Measurements from ENCODE around the gene KPNA1.

KPNA1 gene

GRCh38 chr3:122374034-122374433 lies 140.7 kb downstream of the KPNA1 start:
- Histone ChIP-seq H3K36me3 (ENCODE audit: control insufficient read depth in 1 of 2, insufficient read depth in 2 of 2, low read length in 2 of 2) (peaks cover 0 to 2% of the 10 kb centered on the region in 2 donors), H3K9me3 (ENCODE audit: control insufficient read depth in 1 of 2, low read length in 2 of 2) (no peaks in the 10 kb centered on the region)

More at GRCh38 chr3:122374034-122374433, 140.7 kb downstream of the KPNA1 start:
- Histone ChIP-seq H3K27ac (ENCODE audit: low read depth, low read length) (no peak overlapping the region), H3K4me3 (ENCODE audit: low read depth in 1 of 2, low read length in 2 of 2) (no peak overlapping the region), H3K4me1 (ENCODE audit: control insufficient read depth in 1 of 2, insufficient read depth in 2 of 2, low read length in 2 of 2) (no peaks in the 10 kb centered on the region), H3K27me3 (ENCODE audit: control insufficient read depth in 1 of 2, insufficient read depth in 2 of 2, low read length in 2 of 2) (no peaks in the 10 kb centered on the region), H3K9ac (ENCODE audit: low read depth in 1 of 2, low read length in 2 of 2) (no peak overlapping the region)

Measured in duodenal mucosa (tissue), 2 donors.